Activated CD4-positive, alpha-beta T cell treated with anti-CD3 and anti-CD28 coated beads, Interleukin-2, amount 10 ng/mL, durations not matched to agents 7 days and 5 days (primary cell): Measurements from ENCODE around the gene MACROD2. TPM values are rescaled to one million over a fixed set of nuclear protein-coding genes. Genes with fewer than 3 reads are reported as not detected.
"Not testable (repeated sequence)": the region's sequence is repeated elsewhere in the genome, so short reads cannot be mapped to it uniquely, and the experiment has no call there.

ENCODE experiments used
- CTCF ChIA-PET: fragments of 350-600 bp; sonication (Branson Sonifier 250); formaldehyde crosslinking; loops from one replicate; lab custom pipeline; 2021; ENCODE audit warnings: antibody characterized with exemption; lab: Charles Lee
- POLR2A ChIA-PET: fragments of 350-600 bp; sonication (Branson Sonifier 250); formaldehyde crosslinking; loops from one replicate; lab custom pipeline; 2021; ENCODE audit warnings: antibody characterized with exemption; lab: Charles Lee
- DNase-seq: peaks from one replicate; pipeline ENCODE4 v3.0.0-alpha.2; 2020
- H3K27ac Mint-ChIP-seq: one replicate; pipeline ENCODE4 v1.8.0; 2021; ENCODE audit warnings: mild to moderate bottlenecking, moderate library complexity, mixed read lengths
- H3K27me3 Mint-ChIP-seq: one replicate; pipeline ENCODE4 v1.8.0; 2021; ENCODE audit warnings: mixed read lengths
- H3K36me3 Mint-ChIP-seq: one replicate; pipeline ENCODE4 v1.8.0; 2021; ENCODE audit warnings: low read depth, mixed read lengths
- H3K4me1 Mint-ChIP-seq: one replicate; pipeline ENCODE4 v1.8.0; 2021; ENCODE audit warnings: mixed read lengths
- H3K4me3 Mint-ChIP-seq: one replicate; pipeline ENCODE4 v1.8.0; 2021; ENCODE audit warnings: mild to moderate bottlenecking, moderate library complexity, mixed read lengths
- H3K9me3 Mint-ChIP-seq: one replicate; pipeline ENCODE4 v1.8.0; 2021; ENCODE audit warnings: mixed read lengths
- total RNA-seq, 2 experiments: library from RNA; stranded (reverse); gene quantifications; one replicate each; pipeline ENCODE4 v1.2.3, GENCODE V29; 2021

The MACROD2 gene
- total RNA-seq, 2 experiments from 2014 or later, result not detected

DNA sequence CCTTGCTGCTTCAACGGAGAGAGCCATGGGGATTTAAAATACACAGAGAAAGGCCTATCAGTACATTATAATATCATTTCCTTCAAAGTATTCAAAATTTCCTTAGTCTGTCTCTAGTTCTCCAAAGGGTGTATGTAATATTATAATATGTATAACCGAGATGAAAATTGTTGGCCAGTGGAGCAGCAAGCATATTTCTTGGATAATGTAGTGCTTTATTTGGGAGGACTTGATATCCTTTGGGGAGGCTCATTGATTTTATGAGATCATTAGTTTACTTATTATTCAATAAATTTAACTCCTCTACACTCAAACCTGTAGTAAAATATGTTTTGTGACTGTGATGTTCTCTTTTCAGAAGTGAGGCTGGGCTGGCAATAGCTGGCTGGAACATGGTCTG lies 1145.0 kb downstream of the MACROD2 start:
- no peak for DNase-seq
- Mint-ChIP-seq H3K27me3 (no peaks in the 10 kb centered on the region), H3K9me3 (no peaks in the 10 kb centered on the region), H3K4me1 (no peaks in the 10 kb centered on the region), H3K4me3 (no peak overlapping the region), H3K27ac (no peak overlapping the region), H3K36me3 (no peaks in the 10 kb centered on the region)
- ChIA-PET POLR2A (no interaction called here), CTCF (no interaction called here)

DNA sequence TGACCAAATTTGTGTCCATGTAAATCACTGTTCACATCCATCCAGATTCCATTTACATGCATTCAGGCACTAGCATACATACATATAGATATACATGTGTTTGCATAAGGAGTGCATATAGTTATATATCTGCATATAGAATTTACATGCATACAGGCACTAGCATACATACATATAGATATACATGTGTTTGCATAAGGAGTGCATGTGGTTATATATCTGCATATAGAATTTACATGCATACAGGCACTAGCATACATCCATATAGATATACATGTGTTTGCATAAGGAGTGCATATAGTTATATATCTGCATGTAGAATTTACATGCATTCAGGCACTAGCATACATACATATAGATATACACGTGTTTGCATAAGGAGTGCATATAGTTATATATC lies 1145.6 kb downstream of the MACROD2 start:
- H3K27ac Mint-ChIP-seq, DNase-seq, CTCF ChIA-PET: not testable (repeated sequence)

DNA sequence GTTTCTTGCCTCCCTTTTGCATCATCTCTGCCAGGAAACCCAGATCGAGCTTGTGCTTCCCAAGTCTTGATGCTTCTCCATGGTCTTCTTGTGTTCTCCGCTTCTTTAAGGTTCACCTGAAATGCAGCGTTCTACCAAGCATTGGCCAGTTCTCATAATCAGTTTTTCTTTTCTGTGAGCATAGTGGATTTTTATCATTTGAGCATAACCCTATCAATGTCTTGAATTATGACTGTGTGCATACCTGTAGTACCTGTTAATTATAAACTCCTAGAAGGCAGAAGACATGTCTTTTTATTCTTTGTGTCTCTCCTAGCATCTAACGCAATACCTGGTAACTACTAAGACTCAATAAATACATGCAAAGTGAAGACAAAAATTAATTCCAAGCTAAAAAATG lies 1146.5 kb downstream of the MACROD2 start:
- no peaks in the 10 kb centered on the region for H3K4me1 Mint-ChIP-seq
- H3K27ac Mint-ChIP-seq, result no peak overlapping the region
- ChIA-PET CTCF (no interaction called here), POLR2A (no interaction called here)
- no peak overlapping the region for H3K4me3 Mint-ChIP-seq
- no peaks in the 10 kb centered on the region for H3K27me3 Mint-ChIP-seq
- H3K36me3 Mint-ChIP-seq, result no peaks in the 10 kb centered on the region
- no peaks in the 10 kb centered on the region for H3K9me3 Mint-ChIP-seq
- DNase-seq, result no peak

More for the DNA sequence above, 1145.6 kb downstream of the MACROD2 start:
- H3K9me3 Mint-ChIP-seq, H3K36me3 Mint-ChIP-seq, H3K27me3 Mint-ChIP-seq, POLR2A ChIA-PET, H3K4me3 Mint-ChIP-seq, H3K4me1 Mint-ChIP-seq: not testable (repeated sequence)

DNA sequence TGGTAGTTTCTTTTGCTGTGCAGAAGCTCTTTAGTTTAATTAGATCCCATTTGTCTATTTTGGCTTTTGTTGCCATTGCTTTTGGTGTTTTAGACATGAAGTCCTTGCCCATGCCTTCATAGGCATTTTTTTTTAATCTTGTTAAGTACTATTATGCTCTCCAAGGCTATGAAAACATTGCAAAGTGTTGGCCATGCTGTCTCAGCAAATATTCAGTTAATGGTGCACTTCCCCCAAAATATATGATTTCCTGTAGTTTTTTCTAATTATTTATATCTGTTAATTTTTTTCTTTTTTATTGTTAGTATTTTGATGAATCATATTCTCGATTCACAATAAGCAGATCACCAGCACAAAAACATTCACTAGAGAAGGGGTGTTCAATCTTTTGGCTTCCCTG lies 1148.2 kb downstream of the MACROD2 start:
- ChIA-PET POLR2A (no interaction called here), CTCF (no interaction called here)
- H3K9me3 Mint-ChIP-seq, result no peaks in the 10 kb centered on the region
- no peak overlapping the region for H3K27ac Mint-ChIP-seq
- no peaks in the 10 kb centered on the region for H3K36me3 Mint-ChIP-seq
- H3K4me1 Mint-ChIP-seq, result no peaks in the 10 kb centered on the region
- no peak overlapping the region for H3K4me3 Mint-ChIP-seq
- no peak for DNase-seq
- no peaks in the 10 kb centered on the region for H3K27me3 Mint-ChIP-seq

DNA sequence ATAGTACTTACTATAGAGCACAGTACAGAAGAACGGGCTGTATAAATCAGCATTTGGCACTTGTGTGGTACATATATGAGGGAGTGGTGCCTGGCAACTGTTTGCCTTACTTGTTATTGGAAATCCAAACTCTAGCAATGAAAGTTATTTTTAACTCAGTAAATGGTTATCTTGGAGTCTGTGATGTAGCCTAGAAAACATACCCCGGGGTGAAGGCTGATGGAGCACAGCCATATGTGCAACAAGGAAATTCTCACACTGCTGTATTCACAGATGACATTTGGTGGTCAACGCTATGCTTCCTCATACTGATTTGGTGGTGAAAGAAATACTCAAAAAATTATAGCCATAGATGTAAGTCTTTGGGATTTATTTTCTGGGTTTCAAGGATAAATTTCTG lies 1149.6 kb downstream of the MACROD2 start:
- Mint-ChIP-seq H3K27me3 (no peaks in the 10 kb centered on the region), H3K4me3 (no peak overlapping the region), H3K9me3 (no peaks in the 10 kb centered on the region), H3K4me1 (no peaks in the 10 kb centered on the region), H3K36me3 (no peaks in the 10 kb centered on the region), H3K27ac (no peak overlapping the region)
- ChIA-PET POLR2A (no interaction called here), CTCF (no interaction called here)
- no peak for DNase-seq

- POLR2A ChIA-PET, result no interaction called here
- CTCF ChIA-PET, result no interaction called here
- Mint-ChIP-seq H3K36me3 (no peaks in the 10 kb centered on the region), H3K9me3 (no peaks in the 10 kb centered on the region), H3K27me3 (no peaks in the 10 kb centered on the region), H3K27ac (no peak overlapping the region), H3K4me1 (no peaks in the 10 kb centered on the region), H3K4me3 (no peak overlapping the region)
- no peak for DNase-seq
Measured at GRCh38 chr20:15146948-15147347, 1151.6 kb downstream of the MACROD2 start.

DNA sequence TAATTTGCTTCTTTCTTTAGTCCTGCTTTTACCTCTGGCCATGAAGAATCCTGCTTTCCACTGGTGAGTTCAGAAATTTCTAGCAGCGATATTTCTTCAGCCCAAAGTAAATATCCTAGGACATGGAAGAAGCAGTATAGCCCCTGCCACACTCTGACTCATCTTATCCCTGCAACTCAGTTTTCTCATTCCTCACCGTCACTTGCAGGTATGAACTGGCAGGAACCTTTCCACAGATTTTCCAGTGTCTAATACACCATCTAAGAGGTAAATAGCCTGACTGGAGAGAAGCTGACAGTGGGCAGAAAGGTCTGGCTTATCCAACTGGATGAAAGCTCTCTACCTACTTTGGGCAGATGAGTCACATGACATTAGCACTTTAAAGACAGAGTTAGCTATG lies 1158.8 kb downstream of the MACROD2 start:
- POLR2A ChIA-PET, result no interaction called here

GRCh38 chr20:15155848-15156401 lies 1160.6 kb downstream of the MACROD2 start:
- Mint-ChIP-seq H3K27ac (no peak overlapping the region), H3K36me3 (no peaks in the 10 kb centered on the region), H3K4me1 (peaks cover 7% of the 10 kb centered on the region), H3K27me3 (no peaks in the 10 kb centered on the region), H3K4me3 (no peak overlapping the region), H3K9me3 (no peaks in the 10 kb centered on the region)
- ChIA-PET POLR2A (no interaction called here), CTCF (no interaction called here)
- DNase-seq, result no peak

More for the DNA sequence above, 1158.8 kb downstream of the MACROD2 start:
- H3K9me3 Mint-ChIP-seq, result no peaks in the 10 kb centered on the region
- H3K27ac Mint-ChIP-seq, result no peak overlapping the region
- DNase-seq, result no peak
- H3K4me1 Mint-ChIP-seq, result peaks cover 7% of the 10 kb centered on the region
- H3K36me3 Mint-ChIP-seq, result no peaks in the 10 kb centered on the region
- CTCF ChIA-PET, result no interaction called here
- no peaks in the 10 kb centered on the region for H3K27me3 Mint-ChIP-seq
- no peak overlapping the region for H3K4me3 Mint-ChIP-seq

GRCh38 chr20:15158533-15158932 lies 1163.2 kb downstream of the MACROD2 start:
- ChIA-PET CTCF (no interaction called here), POLR2A (no interaction called here)
- no peaks in the 10 kb centered on the region for H3K36me3 Mint-ChIP-seq
- no peaks in the 10 kb centered on the region for H3K27me3 Mint-ChIP-seq
- DNase-seq, result no peak
- H3K27ac Mint-ChIP-seq, result no peak overlapping the region
- peaks cover 18% of the 10 kb centered on the region for H3K4me1 Mint-ChIP-seq
- no peak overlapping the region for H3K4me3 Mint-ChIP-seq
- no peaks in the 10 kb centered on the region for H3K9me3 Mint-ChIP-seq

DNA sequence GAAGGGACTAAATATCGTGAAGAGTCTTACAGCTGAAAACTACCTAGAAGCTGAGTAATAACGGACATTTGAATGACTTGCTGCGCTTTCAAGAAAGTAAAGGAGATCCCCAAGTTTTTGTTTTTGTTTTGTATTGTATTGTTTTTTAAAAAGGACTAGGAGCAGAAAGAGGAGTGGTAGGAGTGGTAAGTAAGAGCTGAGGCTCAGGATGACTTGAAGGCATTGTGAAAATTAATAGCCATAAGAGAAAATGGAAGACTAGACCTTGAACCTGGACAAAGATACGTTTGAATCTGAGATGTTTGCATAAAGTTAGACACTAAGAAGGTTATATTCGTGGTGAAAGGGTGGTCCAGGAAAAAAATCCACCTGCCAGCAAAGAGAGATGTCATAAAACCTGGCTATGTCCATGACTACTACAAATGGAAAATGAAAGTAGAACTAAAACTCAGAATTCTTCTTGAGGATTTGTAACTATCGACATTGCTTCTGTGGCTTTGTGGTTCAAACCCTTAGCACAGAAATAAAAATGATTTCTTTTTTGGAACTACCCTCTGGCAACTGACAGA lies 1166.8 kb downstream of the MACROD2 start:
- H3K27me3 Mint-ChIP-seq, result no peaks in the 10 kb centered on the region
- peak overlapping the region; percentile 23 for H3K4me3 Mint-ChIP-seq
- H3K9me3 Mint-ChIP-seq, result no peaks in the 10 kb centered on the region
- H3K36me3 Mint-ChIP-seq, result no peaks in the 10 kb centered on the region
- ChIA-PET CTCF (no interaction called here), POLR2A (no interaction called here)
- H3K4me1 Mint-ChIP-seq, result peaks cover 11% of the 10 kb centered on the region
- no peak for DNase-seq
- peak overlapping the region; percentile 43 for H3K27ac Mint-ChIP-seq

GRCh38 chr20:15163632-15164031 lies 1168.3 kb downstream of the MACROD2 start:
- ChIA-PET POLR2A (interaction anchor here (0.7 kb wide), 1 partner anchor 965 kb away, joined by 6 read pairs; no protein-coding TSS in a partner anchor), CTCF (interaction anchor here (0.6 kb wide), 2 partner anchors 48 to 94 kb away, joined by 3 read pairs; no protein-coding TSS in a partner anchor)
- Mint-ChIP-seq H3K4me3 (no peak overlapping the region), H3K4me1 (peaks cover 11% of the 10 kb centered on the region), H3K27ac (no peak overlapping the region), H3K27me3 (no peaks in the 10 kb centered on the region), H3K36me3 (no peaks in the 10 kb centered on the region), H3K9me3 (no peaks in the 10 kb centered on the region)
- no peak for DNase-seq

DNA sequence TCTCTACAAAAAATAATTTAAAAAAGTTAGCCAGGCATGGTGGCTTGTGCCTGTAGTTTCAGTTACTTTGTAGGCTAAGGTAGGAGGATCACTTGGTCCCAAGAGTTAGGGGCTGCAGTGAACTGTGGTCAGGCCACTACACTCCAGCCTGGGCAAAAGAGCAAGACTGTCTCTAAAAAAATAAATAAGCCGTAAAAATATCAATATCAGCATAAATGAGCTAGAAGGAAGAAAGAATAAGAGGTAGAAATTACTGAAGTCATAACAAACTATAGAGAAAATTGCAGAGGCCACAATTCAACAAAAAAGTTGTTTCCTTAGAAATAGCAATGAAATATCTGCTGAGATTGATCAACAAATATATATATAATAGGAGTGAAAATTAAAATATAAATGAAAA lies 1169.4 kb downstream of the MACROD2 start:
- ChIA-PET POLR2A (interaction anchor here (0.7 kb wide), 1 partner anchor 192 kb away, joined by 3 read pairs; no protein-coding TSS in a partner anchor), CTCF (no interaction called here)
- no peak for DNase-seq
- Mint-ChIP-seq H3K27me3 (no peaks in the 10 kb centered on the region), H3K4me1 (peaks cover 11% of the 10 kb centered on the region), H3K27ac (no peak overlapping the region), H3K36me3 (no peaks in the 10 kb centered on the region), H3K4me3 (no peak overlapping the region), H3K9me3 (no peaks in the 10 kb centered on the region)

DNA sequence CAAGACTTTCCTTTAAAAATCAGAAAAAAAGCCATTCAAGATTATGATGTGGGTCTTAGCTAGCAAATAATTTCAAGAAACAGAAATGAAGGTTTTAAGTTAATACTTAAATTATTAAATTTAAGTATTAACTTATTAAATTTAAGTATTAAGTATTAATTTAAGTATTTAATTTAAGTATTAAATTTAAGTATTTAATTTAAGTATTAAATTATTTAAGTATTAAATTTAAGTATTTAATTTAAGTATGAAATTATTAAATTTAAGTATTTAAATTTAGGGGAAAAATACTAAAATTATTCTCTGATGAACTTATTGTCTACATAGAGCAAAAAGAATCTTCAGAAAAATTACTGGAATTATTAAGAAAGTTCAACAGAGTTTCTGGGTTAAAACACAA lies 1171.4 kb downstream of the MACROD2 start:
- DNase-seq, result no peak
- Mint-ChIP-seq H3K4me1 (peaks cover 9% of the 10 kb centered on the region), H3K4me3 (no peak overlapping the region), H3K27ac (no peak overlapping the region), H3K27me3 (no peaks in the 10 kb centered on the region), H3K9me3 (peaks cover 3% of the 10 kb centered on the region), H3K36me3 (no peaks in the 10 kb centered on the region)
- ChIA-PET CTCF (no interaction called here), POLR2A (no interaction called here)

DNA sequence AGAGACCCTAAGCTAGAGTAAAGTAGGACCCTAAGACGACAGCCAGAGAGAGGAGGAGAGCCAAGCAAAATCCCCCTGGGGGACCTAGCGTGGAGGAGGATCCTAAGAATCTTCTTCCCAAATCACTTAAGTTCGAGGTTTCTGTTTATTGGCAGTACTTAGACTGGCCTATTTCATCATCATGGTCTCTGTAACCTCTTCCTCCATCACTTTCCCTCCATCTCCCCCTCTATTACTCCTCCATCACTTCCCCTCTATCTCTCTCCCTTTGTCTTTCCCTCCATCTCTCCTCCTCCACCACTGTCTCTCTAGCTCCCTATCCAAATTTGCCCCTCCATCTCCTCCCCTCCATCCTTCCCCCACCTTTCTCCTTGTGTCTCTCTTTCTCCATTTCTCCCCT lies 1175.7 kb downstream of the MACROD2 start:
- Mint-ChIP-seq H3K36me3 (no peaks in the 10 kb centered on the region), H3K4me1 (no peaks in the 10 kb centered on the region), H3K9me3 (peaks cover 3% of the 10 kb centered on the region), H3K27ac (no peak overlapping the region), H3K27me3 (no peaks in the 10 kb centered on the region), H3K4me3 (no peak overlapping the region)
- no peak for DNase-seq
- ChIA-PET CTCF (no interaction called here), POLR2A (no interaction called here)
